ENCODE measurements around the gene LMLN.
"Not testable (repeated sequence)": the region's sequence is repeated elsewhere in the genome, so short reads cannot be mapped to it uniquely, and the experiment has no call there.

Gene LMLN

GRCh38 chr3:197960694-197961581 lies 921 bp downstream of the LMLN start:
- no peak for DNase-seq (ENCODE audit: extremely low read depth, insufficient read length)
- Histone ChIP-seq H3K36me3 (ENCODE audit: control insufficient read depth, insufficient read depth, low read length) (peaks cover 5% of the 10 kb centered on the region), H3K27me3 (replicated peaks; ENCODE audit: control insufficient read depth, insufficient read depth, low read length) (no peaks in the 10 kb centered on the region), H3K4me3 (replicated peaks; ENCODE audit: low read depth, low read length) (peak overlapping the region; percentile 80)
- TF ChIP-seq CTCF (IDR thresholded peaks at IDR 0.05; ENCODE audit: insufficient read depth, low read length, poor library complexity, severe bottlenecking) = no peak

GRCh38 chr3:197961582-197961945 lies 1.5 kb downstream of the LMLN start:
- H3K4me3 ChIP-seq (replicated peaks; ENCODE audit: low read depth, low read length) = no peak overlapping the region
- no peak for TF ChIP-seq CTCF (IDR thresholded peaks at IDR 0.05; ENCODE audit: insufficient read depth, low read length, poor library complexity, severe bottlenecking)
- no peak for DNase-seq (ENCODE audit: extremely low read depth, insufficient read length)
- no peaks in the 10 kb centered on the region for H3K27me3 ChIP-seq (replicated peaks; ENCODE audit: control insufficient read depth, insufficient read depth, low read length)
- H3K36me3 ChIP-seq (ENCODE audit: control insufficient read depth, insufficient read depth, low read length) = no peaks in the 10 kb centered on the region; the same call in 1 of the 2 replicates

- Histone ChIP-seq H3K27me3 (replicated peaks; ENCODE audit: control insufficient read depth, insufficient read depth, low read length) (no peaks in the 10 kb centered on the region), H3K4me3 (replicated peaks; ENCODE audit: low read depth, low read length) (no peak overlapping the region), H3K36me3 (ENCODE audit: control insufficient read depth, insufficient read depth, low read length) (no peaks in the 10 kb centered on the region)
- no peak for DNase-seq (ENCODE audit: extremely low read depth, insufficient read length)
- no peak for TF ChIP-seq CTCF (IDR thresholded peaks at IDR 0.05; ENCODE audit: insufficient read depth, low read length, poor library complexity, severe bottlenecking)
Observed at GRCh38 chr3:197963019-197963637, 3.1 kb downstream of the LMLN start.

GRCh38 chr3:197967337-197967989 lies 7.4 kb downstream of the LMLN start:
- H3K27me3 ChIP-seq (replicated peaks; ENCODE audit: control insufficient read depth, insufficient read depth, low read length); DNase-seq (ENCODE audit: extremely low read depth, insufficient read length); H3K36me3 ChIP-seq (ENCODE audit: control insufficient read depth, insufficient read depth, low read length); H3K4me3 ChIP-seq (replicated peaks; ENCODE audit: low read depth, low read length): not testable (repeated sequence)

- no peak for DNase-seq (ENCODE audit: extremely low read depth, insufficient read length)
- no peak for TF ChIP-seq CTCF (IDR thresholded peaks at IDR 0.05; ENCODE audit: insufficient read depth, low read length, poor library complexity, severe bottlenecking)
- Histone ChIP-seq H3K36me3 (ENCODE audit: control insufficient read depth, insufficient read depth, low read length) (no peaks in the 10 kb centered on the region), H3K4me3 (replicated peaks; ENCODE audit: low read depth, low read length) (no peak overlapping the region), H3K27me3 (replicated peaks; ENCODE audit: control insufficient read depth, insufficient read depth, low read length) (no peaks in the 10 kb centered on the region)
Observed at GRCh38 chr3:197970588-197970987, 10.6 kb downstream of the LMLN start.

- no peaks in the 10 kb centered on the region for H3K36me3 ChIP-seq (ENCODE audit: control insufficient read depth, insufficient read depth, low read length)
- H3K4me3 ChIP-seq (replicated peaks; ENCODE audit: low read depth, low read length) = no peak overlapping the region
- no peak for DNase-seq (ENCODE audit: extremely low read depth, insufficient read length)
- H3K27me3 ChIP-seq (replicated peaks; ENCODE audit: control insufficient read depth, insufficient read depth, low read length) = no peaks in the 10 kb centered on the region
- no peak for TF ChIP-seq CTCF (IDR thresholded peaks at IDR 0.05; ENCODE audit: insufficient read depth, low read length, poor library complexity, severe bottlenecking)
Observed at GRCh38 chr3:197974016-197974415, 14.0 kb downstream of the LMLN start.

Data from GM06990 (cell line).